ENCODE data around the gene MSTO1. TPM values are rescaled to one million over a fixed set of nuclear protein-coding genes. Genes with fewer than 3 reads are reported as not detected.
"Not testable (repeated sequence)": the region's sequence is repeated elsewhere in the genome, so short reads cannot be mapped to it uniquely, and the experiment has no call there.

MSTO1 gene
- polyA plus RNA-seq, 3 donors = 3.8 to 17.4 (median 4.8) TPM

DNA sequence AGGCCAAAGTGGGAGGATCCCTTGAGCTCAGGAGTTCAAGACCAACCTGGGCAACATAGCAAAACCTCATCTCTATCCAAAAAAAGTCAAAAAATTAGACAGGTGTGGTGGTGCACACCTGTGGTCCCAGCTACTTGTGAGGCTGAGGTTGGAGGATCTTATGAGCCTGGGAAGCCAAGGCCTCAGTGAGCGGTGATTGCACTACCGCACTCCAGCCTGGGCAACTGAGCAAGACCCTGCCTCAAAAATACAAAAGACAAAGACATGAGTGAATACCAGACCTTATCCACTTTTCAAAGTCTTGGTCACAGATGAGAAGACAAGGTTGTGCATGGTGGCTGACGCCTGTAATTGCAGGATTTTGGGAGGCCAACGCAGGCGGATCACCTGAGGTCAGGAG is 13.2 kb upstream of the MSTO1 start:
- Mint-ChIP-seq H3K36me3 (no peaks in the 10 kb centered on the region), H3K27me3 (ENCODE audit: low read depth in 3 of 3) (peaks cover 11 to 14% (median 13%) of the 10 kb centered on the region in 3 donors), H3K9me3 (no peaks in the 10 kb centered on the region), H3K4me1 (peaks cover 19% of the 10 kb centered on the region), H3K4me3 (no peak overlapping the region), H3K27ac (no peak overlapping the region)
- Histone ChIP-seq H3K4me2 (replicated peaks; ENCODE audit: extremely low read depth, low read length, poor library complexity, severe bottlenecking) (no peak overlapping the region), H3K9me3 (replicated peaks in 1 of 2; ENCODE audit: control insufficient read depth in 1 of 2, insufficient read depth in 1 of 2, low read length in 2 of 2) (no peaks in the 10 kb centered on the region), H3K27me3 (ENCODE audit: control insufficient read depth in 2 of 2, insufficient read depth in 2 of 2, low read length in 2 of 2) (no peaks in the 10 kb centered on the region), H3K36me3 (replicated peaks in 1 of 2; ENCODE audit: control insufficient read depth in 1 of 2, insufficient read depth in 2 of 2, low read length in 2 of 2) (no peaks in the 10 kb centered on the region), H3K9ac (ENCODE audit: insufficient read depth, low read length, poor library complexity, severe bottlenecking) (no peak overlapping the region), H3K79me2 (ENCODE audit: insufficient read depth, low read length) (no peaks in the 10 kb centered on the region), H2AFZ (ENCODE audit: insufficient read depth, low read depth, low read length, poor library complexity, severe bottlenecking) (no peak overlapping the region), H3K4me1 (ENCODE audit: control insufficient read depth in 1 of 2, insufficient read depth in 2 of 2, low read length in 2 of 2) (no peaks in the 10 kb centered on the region), H3K4me3 (replicated peaks in 1 of 3; ENCODE audit: low read depth in 2 of 3, low read length in 3 of 3) (no peak overlapping the region), H4K20me1 (ENCODE audit: insufficient read depth, low read length) (no peaks in the 10 kb centered on the region), H3K27ac (ENCODE audit: low read depth in 1 of 2, low read length in 2 of 2) (no peak overlapping the region)
- DNase-seq = no peak
- intact Hi-C loops (cut with micrococcal nuclease) = no loop called here
- WGBS (ENCODE audit: insufficient coverage) = no CpG with 5 or more reads among the region's 5 CpGs
- TF ChIP-seq, protein P1, sequence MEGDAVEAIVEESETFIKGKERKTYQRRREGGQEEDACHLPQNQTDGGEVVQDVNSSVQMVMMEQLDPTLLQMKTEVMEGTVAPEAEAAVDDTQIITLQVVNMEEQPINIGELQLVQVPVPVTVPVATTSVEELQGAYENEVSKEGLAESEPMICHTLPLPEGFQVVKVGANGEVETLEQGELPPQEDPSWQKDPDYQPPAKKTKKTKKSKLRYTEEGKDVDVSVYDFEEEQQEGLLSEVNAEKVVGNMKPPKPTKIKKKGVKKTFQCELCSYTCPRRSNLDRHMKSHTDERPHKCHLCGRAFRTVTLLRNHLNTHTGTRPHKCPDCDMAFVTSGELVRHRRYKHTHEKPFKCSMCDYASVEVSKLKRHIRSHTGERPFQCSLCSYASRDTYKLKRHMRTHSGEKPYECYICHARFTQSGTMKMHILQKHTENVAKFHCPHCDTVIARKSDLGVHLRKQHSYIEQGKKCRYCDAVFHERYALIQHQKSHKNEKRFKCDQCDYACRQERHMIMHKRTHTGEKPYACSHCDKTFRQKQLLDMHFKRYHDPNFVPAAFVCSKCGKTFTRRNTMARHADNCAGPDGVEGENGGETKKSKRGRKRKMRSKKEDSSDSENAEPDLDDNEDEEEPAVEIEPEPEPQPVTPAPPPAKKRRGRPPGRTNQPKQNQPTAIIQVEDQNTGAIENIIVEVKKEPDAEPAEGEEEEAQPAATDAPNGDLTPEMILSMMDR (IDR thresholded peaks at IDR 0.05) = no peak

DNA sequence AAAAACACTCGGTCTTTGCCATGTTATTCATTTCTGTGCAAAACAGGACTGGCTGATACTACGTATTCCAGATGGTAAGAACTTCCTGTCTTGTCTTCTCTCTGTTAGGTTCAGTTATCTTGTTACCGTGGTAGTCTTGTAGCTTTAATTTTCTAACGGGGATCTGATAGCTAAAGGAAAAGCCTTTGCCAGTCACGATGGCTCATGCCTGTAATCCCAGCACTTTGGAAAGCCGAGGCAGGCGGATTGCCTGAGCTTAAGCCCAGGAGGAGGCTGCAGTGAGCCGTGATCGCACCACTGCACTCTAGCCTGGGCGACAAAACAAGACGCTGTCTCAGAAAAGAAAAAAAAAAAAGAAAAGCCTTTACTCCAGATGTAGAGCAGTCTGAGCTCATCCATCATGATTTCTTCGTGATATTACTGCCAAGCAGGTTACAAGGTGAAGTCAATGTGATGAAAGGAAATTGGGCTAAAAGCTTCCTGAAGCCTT is 11.1 kb upstream of the MSTO1 start:
- no peaks in the 10 kb centered on the region for H4K20me1 ChIP-seq (ENCODE audit: insufficient read depth, low read length)
- peak overlapping the region; percentile 31 for H3K4me2 ChIP-seq (replicated peaks; ENCODE audit: extremely low read depth, low read length, poor library complexity, severe bottlenecking)
- Mint-ChIP-seq H3K36me3 (no peaks in the 10 kb centered on the region), H3K4me1 (peaks cover 16% of the 10 kb centered on the region), H3K4me3 (peak overlapping the region; percentile 65 to 88), H3K9me3 (no peaks in the 10 kb centered on the region), H3K27me3 (ENCODE audit: low read depth in 3 of 3) (peaks cover 11 to 13% (median 12%) of the 10 kb centered on the region in 3 donors), H3K27ac (peak overlapping the region in 1 of 7 donors; percentile 44)
- WGBS (ENCODE audit: insufficient coverage) = 18% methylated on average over 8 of the region's 12 CpGs
- no peaks in the 10 kb centered on the region for H3K79me2 ChIP-seq (ENCODE audit: insufficient read depth, low read length)
- H3K27ac ChIP-seq (ENCODE audit: low read depth in 1 of 2, low read length in 2 of 2) = no peak overlapping the region
- intact Hi-C loops (cut with micrococcal nuclease) = no loop called here
- DNase-seq = no peak
- TF ChIP-seq, protein P1 (IDR thresholded peaks at IDR 0.05) = no peak
- no peaks in the 10 kb centered on the region for H3K9me3 ChIP-seq (replicated peaks in 1 of 2; ENCODE audit: control insufficient read depth in 1 of 2, insufficient read depth in 1 of 2, low read length in 2 of 2)
- H3K9ac ChIP-seq (ENCODE audit: insufficient read depth, low read length, poor library complexity, severe bottlenecking) = peak overlapping the region; percentile 40
- H3K4me3 ChIP-seq (replicated peaks in 1 of 3; ENCODE audit: low read depth in 2 of 3, low read length in 3 of 3) = peak overlapping the region in 1 of 3 experiments; percentile 36
- peak overlapping the region; percentile 46 for H2AFZ ChIP-seq (ENCODE audit: insufficient read depth, low read depth, low read length, poor library complexity, severe bottlenecking)
- no peaks in the 10 kb centered on the region for H3K4me1 ChIP-seq (ENCODE audit: control insufficient read depth in 1 of 2, insufficient read depth in 2 of 2, low read length in 2 of 2)
- no peaks in the 10 kb centered on the region for H3K27me3 ChIP-seq (ENCODE audit: control insufficient read depth in 2 of 2, insufficient read depth in 2 of 2, low read length in 2 of 2)
- no peaks in the 10 kb centered on the region for H3K36me3 ChIP-seq (replicated peaks in 1 of 2; ENCODE audit: control insufficient read depth in 1 of 2, insufficient read depth in 2 of 2, low read length in 2 of 2)

DNA sequence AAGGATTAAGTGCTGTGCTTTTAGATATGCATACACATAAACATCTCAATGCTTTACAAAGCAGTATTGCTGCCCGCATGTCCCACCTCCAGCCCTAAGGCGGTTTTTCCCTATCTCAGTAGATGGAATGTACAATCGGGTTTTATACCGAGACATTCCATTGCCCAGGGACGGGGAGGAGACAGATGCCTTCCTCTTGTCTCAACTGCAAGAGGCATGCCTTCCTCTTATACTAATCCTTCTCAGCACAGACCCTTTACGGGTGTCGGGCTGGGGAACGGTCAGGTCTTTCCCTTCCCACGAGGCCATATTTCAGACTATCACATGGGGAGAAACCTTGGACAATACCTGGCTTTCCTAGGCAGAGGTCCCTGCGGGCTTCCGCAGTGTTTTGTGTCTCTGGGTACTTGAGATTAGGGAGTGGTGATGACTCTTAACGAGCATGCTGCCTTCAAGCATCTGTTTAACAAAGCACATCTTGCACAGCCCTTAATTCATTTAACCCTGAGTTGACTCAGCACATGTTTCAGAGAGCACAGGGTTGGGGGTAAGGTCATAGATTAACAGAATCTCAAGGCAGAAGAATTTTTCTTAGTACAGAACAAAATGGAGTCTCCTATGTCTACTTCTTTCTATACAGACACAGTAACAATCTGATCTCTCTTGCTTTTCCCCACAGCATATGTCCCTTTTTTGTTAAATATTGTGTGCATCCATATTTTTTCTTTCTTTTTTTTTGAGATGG is 10.0 kb upstream of the MSTO1 start:
- H3K4me3 ChIP-seq (replicated peaks in 1 of 3; ENCODE audit: low read depth in 2 of 3, low read length in 3 of 3); intact Hi-C loops (cut with micrococcal nuclease); H3K9me3 Mint-ChIP-seq; H3K36me3 Mint-ChIP-seq; H3K9me3 ChIP-seq (replicated peaks in 1 of 2; ENCODE audit: control insufficient read depth in 1 of 2, insufficient read depth in 1 of 2, low read length in 2 of 2); DNase-seq; H3K27me3 ChIP-seq (ENCODE audit: control insufficient read depth in 2 of 2, insufficient read depth in 2 of 2, low read length in 2 of 2); H3K36me3 ChIP-seq (replicated peaks in 1 of 2; ENCODE audit: control insufficient read depth in 1 of 2, insufficient read depth in 2 of 2, low read length in 2 of 2); H3K27ac ChIP-seq (ENCODE audit: low read depth in 1 of 2, low read length in 2 of 2); H3K9ac ChIP-seq (ENCODE audit: insufficient read depth, low read length, poor library complexity, severe bottlenecking); H2AFZ ChIP-seq (ENCODE audit: insufficient read depth, low read depth, low read length, poor library complexity, severe bottlenecking); H3K4me2 ChIP-seq (replicated peaks; ENCODE audit: extremely low read depth, low read length, poor library complexity, severe bottlenecking); H3K79me2 ChIP-seq (ENCODE audit: insufficient read depth, low read length); H3K4me1 ChIP-seq (ENCODE audit: control insufficient read depth in 1 of 2, insufficient read depth in 2 of 2, low read length in 2 of 2); H4K20me1 ChIP-seq (ENCODE audit: insufficient read depth, low read length): not testable (repeated sequence)
- Mint-ChIP-seq H3K4me1 (peaks cover 21% of the 10 kb centered on the region), H3K27me3 (ENCODE audit: low read depth in 3 of 3) (peaks cover 11 to 13% (median 12%) of the 10 kb centered on the region in 3 donors), H3K4me3 (peak overlapping the region; percentile 15 to 41), H3K27ac (peak overlapping the region in 1 of 7 donors; percentile 40)
- WGBS (ENCODE audit: insufficient coverage) = no CpG with 5 or more reads among the region's 12 CpGs

All from CD14-positive monocyte (primary cell).